GM19351 (cell line): ENCODE results near the gene TNS1.
A peak's percentile ranks its signal among the peaks of the same experiment; 100 is the strongest.

Source experiments
- ATAC-seq: cut with Tn5 transposase; IDR thresholded peaks from one replicate; pipeline ENCODE4 v1.9.1; 2021; ENCODE audit warnings: mild to moderate bottlenecking, moderate library complexity; ENCODE audit not compliant: unreplicated experiment

Gene TNS1

GRCh38 chr2:217805668-217806481 lies 196.9 kb downstream of the TNS1 start:
- no peak for ATAC-seq

- no peak for ATAC-seq
Measured at GRCh38 chr2:217804791-217805667, 197.8 kb downstream of the TNS1 start.

GRCh38 chr2:217804338-217804737 lies 198.5 kb downstream of the TNS1 start:
- ATAC-seq, result no peak

- no peak for ATAC-seq
Measured at GRCh38 chr2:217803653-217803960, 199.2 kb downstream of the TNS1 start.

- ATAC-seq, result no peak
Measured at GRCh38 chr2:217802876-217803652, 199.7 kb downstream of the TNS1 start.

GRCh38 chr2:217802266-217802665 lies 200.5 kb downstream of the TNS1 start:
- ATAC-seq, result no peak

- ATAC-seq, result no peak
Measured at GRCh38 chr2:217801711-217802110, 201.1 kb downstream of the TNS1 start.

GRCh38 chr2:217801115-217801531 lies 201.7 kb downstream of the TNS1 start:
- ATAC-seq, result no peak

GRCh38 chr2:217800433-217801114 lies 202.2 kb downstream of the TNS1 start:
- no peak for ATAC-seq

- no peak for ATAC-seq
Measured at GRCh38 chr2:217799563-217800432, 203.0 kb downstream of the TNS1 start.

GRCh38 chr2:217798743-217799562 lies 203.8 kb downstream of the TNS1 start:
- peak; percentile 84 for ATAC-seq

- no peak for ATAC-seq
Measured at GRCh38 chr2:217798191-217798590, 204.6 kb downstream of the TNS1 start.

GRCh38 chr2:217797661-217798069 lies 205.1 kb downstream of the TNS1 start:
- ATAC-seq, result no peak

GRCh38 chr2:217797165-217797564 lies 205.6 kb downstream of the TNS1 start:
- no peak for ATAC-seq

- ATAC-seq, result no peak
Measured at GRCh38 chr2:217795706-217796465, 206.9 kb downstream of the TNS1 start.

GRCh38 chr2:217795067-217795466 lies 207.7 kb downstream of the TNS1 start:
- no peak for ATAC-seq

GRCh38 chr2:217794133-217794986 lies 208.4 kb downstream of the TNS1 start:
- no peak for ATAC-seq
